VCaP (cell line): ENCODE results near the gene MAD2L1BP.

Experiments
- H3K27ac ChIP-seq: fragments of 450-650 bp; 2 replicates; pipeline ENCODE4 v1.5.1; 2017
- TF ChIP-seq, protein P1 (sequence below): fragments of 450-650 bp; conservative IDR thresholded peaks from 2 replicates; pipeline ENCODE4 v1.5.1; 2017; ENCODE audit warnings: mild to moderate bottlenecking, moderate library complexity

MAD2L1BP gene

GRCh38 chr6:43674921-43675320 lies 39.3 kb downstream of the MAD2L1BP start:
- TF ChIP-seq, protein P1, sequence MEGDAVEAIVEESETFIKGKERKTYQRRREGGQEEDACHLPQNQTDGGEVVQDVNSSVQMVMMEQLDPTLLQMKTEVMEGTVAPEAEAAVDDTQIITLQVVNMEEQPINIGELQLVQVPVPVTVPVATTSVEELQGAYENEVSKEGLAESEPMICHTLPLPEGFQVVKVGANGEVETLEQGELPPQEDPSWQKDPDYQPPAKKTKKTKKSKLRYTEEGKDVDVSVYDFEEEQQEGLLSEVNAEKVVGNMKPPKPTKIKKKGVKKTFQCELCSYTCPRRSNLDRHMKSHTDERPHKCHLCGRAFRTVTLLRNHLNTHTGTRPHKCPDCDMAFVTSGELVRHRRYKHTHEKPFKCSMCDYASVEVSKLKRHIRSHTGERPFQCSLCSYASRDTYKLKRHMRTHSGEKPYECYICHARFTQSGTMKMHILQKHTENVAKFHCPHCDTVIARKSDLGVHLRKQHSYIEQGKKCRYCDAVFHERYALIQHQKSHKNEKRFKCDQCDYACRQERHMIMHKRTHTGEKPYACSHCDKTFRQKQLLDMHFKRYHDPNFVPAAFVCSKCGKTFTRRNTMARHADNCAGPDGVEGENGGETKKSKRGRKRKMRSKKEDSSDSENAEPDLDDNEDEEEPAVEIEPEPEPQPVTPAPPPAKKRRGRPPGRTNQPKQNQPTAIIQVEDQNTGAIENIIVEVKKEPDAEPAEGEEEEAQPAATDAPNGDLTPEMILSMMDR: no peak
- no peak overlapping the region for H3K27ac ChIP-seq

DNA sequence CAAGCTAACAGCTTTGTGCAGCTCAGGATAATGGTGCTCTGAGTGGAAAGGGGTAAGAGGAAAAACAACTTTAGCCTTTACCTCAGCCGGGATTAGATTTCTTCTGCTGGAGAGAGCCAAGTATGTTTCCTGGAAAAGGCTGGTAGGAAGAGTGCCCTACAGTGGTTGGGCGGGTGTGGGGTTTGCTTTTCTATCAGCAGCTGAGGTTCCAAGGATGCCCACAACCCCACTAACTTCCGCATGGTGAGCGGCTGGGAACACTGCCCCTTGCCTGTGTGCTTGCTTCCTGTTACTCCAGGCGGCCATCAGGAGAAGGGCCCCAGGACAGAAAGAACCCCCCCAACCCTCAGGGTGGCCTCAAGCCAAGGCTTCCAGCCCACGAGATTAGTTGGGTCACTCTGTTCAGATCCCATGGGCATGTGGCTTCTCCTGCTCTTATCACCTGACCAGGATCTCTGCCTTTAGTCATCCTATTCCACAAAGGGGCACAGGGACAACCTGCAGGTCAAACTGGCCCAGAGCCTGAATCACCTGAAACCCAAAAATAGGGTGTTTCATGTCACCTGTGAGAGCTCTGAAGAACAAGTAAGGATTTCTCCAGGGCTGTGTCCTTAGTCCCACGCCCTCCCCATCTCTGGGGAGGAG lies 41.4 kb downstream of the MAD2L1BP start:
- H3K27ac ChIP-seq: no peak overlapping the region
- TF ChIP-seq, protein P1: no peak

- TF ChIP-seq, protein P1: no peak
- no peak overlapping the region for H3K27ac ChIP-seq
These were observed 42.1 kb downstream of the MAD2L1BP start for GRCh38 chr6:43677759-43678158.

DNA sequence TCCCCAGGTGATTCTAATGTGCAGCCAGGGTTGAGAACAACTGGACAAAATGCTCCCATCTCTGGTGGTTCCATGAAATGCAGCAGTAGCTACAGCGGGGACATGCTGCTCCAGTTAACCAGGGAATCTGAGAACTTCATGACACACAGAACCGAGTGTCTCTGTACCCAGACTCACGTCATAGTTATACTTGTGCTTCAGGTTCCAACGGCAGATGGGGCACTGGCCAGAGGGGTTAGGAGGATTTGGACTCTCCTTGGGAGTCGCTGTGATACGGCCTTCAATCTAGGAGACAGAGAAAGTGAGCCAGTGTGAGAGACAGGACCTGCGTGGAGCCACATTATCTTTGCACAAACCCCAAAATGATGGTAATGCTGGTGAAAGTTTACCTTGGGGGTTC lies 42.7 kb downstream of the MAD2L1BP start:
- H3K27ac ChIP-seq: no peak overlapping the region
- TF ChIP-seq, protein P1: no peak

DNA sequence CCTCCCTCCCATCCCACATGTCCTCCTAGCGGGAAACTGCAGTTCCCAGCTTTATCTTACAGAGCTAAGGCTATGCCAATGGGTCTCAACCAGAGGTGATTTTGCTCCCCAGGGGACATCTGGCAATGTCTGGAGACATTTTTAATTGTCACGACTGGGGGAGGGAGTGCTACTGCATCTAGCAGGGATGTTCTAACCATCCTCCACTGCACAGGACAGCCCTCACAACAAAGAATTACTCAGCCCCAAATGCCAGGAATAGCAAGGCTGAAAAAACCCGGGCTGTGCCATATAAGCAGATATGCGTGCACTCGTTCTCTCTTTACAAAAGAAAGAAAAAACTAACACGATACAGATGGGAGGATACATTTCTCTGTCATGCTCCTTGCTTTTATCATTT lies 43.4 kb downstream of the MAD2L1BP start:
- TF ChIP-seq, protein P1: no peak
- H3K27ac ChIP-seq: no peak overlapping the region

GRCh38 chr6:43680308-43681200 lies 44.9 kb downstream of the MAD2L1BP start:
- no peak overlapping the region for H3K27ac ChIP-seq
- TF ChIP-seq, protein P1: no peak

DNA sequence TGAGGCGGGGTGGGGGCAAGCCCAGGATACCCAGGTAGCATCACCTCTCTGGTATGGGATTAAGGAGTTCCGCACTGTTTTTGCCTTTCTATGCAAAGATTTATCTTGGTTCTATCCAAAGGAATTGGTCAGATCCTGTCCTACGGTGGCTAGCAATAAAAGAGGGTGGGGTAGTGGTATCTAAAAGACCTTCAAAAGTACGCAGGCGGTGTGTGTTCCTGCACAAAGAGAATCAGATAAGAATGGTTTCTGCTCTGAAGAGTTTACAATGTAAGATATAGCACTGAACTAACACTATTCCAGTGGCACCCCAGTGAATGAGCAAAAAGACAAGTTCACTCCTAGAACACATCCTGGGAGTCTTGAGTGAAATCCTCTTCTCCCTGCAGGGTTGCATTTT lies 45.7 kb downstream of the MAD2L1BP start:
- no peak overlapping the region for H3K27ac ChIP-seq
- TF ChIP-seq, protein P1: no peak
